GM19238 (cell line): ENCODE measurements around the gene FGF18.
A peak's percentile ranks its signal among the peaks of the same experiment; 100 is the strongest.
"Not testable (repeated sequence)": the region's sequence is repeated elsewhere in the genome, so short reads cannot be mapped to it uniquely, and the experiment has no call there.

ENCODE experiments used
- DNase-seq: peaks from one replicate; pipeline ENCODE4 v3.0.0; 2011; ENCODE audit warnings: low spot score; ENCODE audit not compliant: insufficient read length

The FGF18 gene

DNA sequence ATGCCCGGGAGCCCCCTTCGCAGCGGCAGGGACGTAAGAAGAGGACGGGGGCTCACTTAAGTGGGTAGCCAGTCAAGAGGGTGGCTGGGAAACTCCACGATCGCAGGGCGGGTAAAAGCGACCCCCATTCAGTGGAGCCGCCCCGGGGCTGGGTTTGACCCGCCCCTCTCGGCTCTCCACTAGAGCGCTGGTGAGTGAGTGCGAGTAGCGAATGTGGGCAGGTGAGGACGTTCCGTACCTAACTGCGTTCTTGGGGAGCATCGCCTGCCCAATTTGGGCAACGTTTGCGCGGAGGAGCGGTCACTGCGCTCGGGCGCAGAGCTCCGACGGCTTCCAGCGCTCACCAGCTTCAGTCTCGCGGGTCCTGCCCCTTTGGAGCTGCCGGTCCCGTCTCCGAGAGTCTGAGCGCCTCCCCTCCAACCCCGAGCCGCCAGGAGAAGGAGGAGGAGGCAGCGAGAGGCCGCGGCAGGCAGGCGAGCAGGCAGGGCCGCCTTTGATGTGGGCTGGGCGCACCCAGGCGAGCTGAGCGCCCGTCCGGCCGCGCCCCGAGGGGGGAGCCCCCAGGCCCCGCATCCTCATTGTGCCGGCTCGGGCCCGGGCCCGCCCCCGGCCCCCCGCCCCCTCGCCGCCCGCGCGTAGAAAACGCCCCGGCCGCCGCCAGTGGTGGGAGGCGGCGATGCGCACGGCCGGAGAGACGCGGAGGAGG lies at the start of gene FGF18:
FGF18 (plus strand) TSS at position 666 of the 706 bp plus-strand sequence. CDS start 553 bp downstream, outside the sequence.
- no peak for DNase-seq

- no peak for DNase-seq
These were observed 49.5 kb upstream of the FGF18 start for GRCh38 chr5:171369898-171370297.

GRCh38 chr5:171370881-171371280 lies 48.6 kb upstream of the FGF18 start:
- DNase-seq = not testable (repeated sequence)

GRCh38 chr5:171371326-171371725 lies 48.1 kb upstream of the FGF18 start:
- no peak for DNase-seq

- DNase-seq = no peak
These were observed 39.5 kb upstream of the FGF18 start for GRCh38 chr5:171379961-171380360.

- not testable (repeated sequence) for DNase-seq
These were observed 35.0 kb upstream of the FGF18 start for GRCh38 chr5:171384416-171384815.

DNA sequence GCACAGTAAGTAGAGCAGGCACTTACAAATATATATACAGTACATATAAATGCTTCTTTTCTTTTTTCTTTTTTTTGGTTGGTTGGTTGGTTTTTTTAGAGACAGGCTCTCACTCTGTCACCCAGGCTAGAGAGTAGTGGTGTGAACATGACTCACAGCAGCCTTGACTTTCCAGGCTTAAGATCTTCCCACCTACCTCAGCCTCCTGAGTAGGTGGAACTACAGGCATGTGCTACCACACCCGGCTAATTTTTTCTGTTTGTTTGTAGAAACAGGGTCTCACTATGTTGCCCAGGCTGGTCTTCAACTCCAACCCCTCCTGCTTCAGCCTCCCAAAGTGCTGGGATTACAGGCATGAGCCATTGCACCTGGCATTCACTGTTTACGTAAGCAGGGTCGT lies 34.4 kb upstream of the FGF18 start:
- not testable (repeated sequence) for DNase-seq

DNA sequence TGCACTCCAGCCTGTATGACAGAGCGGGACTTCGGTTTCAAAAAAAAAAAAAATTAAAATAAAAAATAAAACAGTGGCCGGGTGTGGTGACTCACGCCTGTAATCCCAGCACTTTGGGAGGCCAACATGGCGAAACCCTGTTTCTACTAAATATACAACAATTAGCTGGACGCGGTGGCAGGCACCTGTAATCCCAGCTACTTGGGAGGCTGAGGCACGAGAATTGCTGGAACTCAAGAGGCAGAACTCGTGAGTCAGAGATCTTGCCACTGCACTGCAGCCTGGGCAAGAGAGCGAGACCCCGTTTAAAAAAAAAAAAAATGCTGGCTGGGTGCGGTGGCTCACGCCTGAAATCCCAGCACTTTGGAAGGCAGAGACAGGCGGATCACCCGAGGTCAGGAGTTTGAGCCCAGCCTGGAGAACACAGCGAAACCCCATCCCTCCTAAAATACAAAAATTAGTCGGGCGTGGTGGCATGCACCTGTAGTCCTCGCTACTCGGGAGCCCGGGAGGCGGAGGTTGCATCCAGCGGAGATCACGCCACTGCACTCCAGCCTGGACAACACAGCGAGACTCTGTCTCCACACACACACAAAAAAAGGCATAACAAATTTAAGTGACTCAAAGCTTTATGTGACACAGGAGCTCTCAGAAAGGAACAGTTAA lies 33.3 kb upstream of the FGF18 start:
- no peak for DNase-seq

GRCh38 chr5:171386861-171387344 lies 32.5 kb upstream of the FGF18 start:
- no peak for DNase-seq

DNA sequence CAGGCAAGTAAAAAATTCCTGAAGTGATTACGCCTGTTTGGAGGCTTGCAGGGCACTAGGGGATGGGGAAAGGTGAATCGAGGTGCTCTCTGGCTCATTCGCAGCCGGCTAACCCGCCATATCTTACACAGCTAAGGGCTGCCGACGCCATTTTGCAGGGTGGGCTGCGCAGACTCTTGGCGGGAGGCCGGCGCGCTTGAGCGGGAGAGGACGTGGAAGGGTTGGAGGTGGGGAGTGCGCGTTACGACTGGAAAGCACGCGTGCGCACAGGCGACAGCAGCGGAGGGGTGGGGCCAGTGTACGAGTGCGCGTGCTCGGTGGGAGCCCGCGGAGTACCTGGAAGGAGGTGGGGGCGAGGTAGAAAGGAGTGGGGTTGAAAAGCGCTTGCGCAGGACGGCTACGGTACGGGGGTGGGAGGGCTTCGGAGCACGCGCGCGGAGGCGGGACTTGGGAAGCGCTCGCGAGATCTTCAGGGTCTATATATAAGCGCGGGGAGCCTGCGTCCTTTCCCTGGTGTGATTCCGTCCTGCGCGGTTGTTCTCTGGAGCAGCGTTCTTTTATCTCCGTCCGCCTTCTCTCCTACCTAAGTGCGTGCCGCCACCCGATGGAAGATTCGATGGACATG lies 32.0 kb upstream of the FGF18 start, which contains the start of gene NPM1:
NPM1 (plus strand) TSS at position 505 of the 625 bp plus-strand sequence; CDS start at position 605, 100 bp downstream.
- peak; percentile 87 for DNase-seq

DNA sequence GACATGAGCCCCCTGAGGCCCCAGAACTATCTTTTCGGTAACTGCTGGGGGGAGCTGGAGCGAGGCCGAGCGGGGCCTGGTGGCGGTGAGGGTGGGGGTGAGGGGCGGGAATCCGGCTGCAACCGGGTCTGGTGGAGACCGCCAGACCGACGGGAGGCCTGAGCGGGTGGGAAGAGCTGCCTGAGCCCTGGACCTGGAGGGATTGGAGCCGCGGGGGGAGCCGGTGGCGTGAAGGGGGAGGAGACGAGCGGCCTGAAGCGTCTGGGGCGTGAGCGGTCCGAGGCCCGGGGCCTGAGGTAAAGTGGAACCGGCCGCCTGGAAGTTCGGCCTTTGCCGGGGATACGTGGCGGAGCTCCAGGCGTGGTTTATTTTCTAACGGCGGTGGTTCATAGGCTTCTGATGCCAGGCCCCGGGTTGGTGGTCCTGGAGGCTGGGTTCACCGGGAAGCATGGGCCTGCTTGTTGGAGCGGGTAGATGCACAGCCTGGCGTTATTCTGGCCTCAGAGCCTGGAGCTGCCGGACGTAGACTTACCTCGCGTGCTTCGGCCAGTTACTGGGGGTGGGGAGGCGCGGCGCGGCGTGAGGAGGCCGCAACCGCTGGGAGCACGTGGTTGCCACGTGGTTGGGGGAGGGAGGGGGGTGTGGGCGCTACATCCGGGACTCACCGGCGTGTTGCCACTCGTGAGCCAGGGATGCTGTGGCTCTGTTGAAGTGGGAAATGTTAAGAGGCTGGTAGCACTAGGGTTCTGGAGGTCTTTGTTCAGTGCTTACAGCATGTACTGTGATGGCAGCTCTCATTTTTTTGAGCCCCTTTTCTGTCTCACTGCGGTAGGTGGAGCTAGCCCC lies 31.3 kb upstream of the FGF18 start:
- peak; percentile 58 for DNase-seq

- DNase-seq = no peak
These were observed 30.7 kb upstream of the FGF18 start for GRCh38 chr5:171388816-171389168.

GRCh38 chr5:171390883-171391677 lies 28.4 kb upstream of the FGF18 start:
- no peak for DNase-seq

- DNase-seq = no peak
These were observed 27.4 kb upstream of the FGF18 start for GRCh38 chr5:171391996-171392577.

DNA sequence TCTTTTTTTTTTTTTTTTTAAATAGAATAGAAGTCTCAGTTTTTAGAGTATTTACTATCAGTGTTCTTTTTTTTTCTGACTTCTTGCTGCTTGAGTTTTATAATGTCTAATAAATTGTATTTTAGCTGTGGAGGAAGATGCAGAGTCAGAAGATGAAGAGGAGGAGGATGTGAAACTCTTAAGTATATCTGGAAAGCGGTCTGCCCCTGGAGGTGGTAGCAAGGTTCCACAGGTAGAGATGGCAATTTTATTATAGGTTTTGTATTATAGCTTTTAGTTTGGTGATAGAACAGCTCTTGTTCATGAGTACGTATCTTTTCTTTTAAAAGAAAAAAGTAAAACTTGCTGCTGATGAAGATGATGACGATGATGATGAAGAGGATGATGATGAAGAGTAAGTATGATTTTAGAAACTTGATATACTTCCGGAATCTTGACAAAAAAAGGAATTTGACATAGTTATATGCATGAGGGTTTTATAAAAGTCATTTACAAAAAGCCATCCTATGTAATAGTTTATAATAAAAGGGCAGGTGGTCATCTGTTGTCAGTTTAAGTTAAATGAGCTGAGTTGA lies 26.8 kb upstream of the FGF18 start:
- DNase-seq = no peak

DNA sequence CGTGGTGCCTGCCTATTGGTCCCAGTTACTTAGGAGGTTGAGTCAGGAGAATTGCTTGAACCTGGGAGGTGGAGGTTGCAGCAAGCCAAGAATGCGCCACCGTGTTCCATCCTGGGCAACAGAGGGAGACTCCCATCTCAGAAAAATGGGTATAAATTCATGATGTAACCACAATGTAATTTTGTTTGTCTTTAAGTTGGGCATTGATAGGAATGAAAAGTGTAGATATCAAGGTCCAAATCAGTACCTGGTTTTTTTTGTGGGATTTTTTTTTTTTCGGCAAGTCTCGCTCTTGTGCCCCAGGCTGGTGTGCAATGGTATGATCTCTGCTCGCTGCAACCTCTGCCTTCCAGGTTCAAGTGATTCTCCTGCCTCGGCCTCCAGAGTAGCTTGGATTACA lies 24.4 kb upstream of the FGF18 start:
- DNase-seq = no peak

- DNase-seq = not testable (repeated sequence)
These were observed 22.9 kb upstream of the FGF18 start for GRCh38 chr5:171396583-171396982.

DNA sequence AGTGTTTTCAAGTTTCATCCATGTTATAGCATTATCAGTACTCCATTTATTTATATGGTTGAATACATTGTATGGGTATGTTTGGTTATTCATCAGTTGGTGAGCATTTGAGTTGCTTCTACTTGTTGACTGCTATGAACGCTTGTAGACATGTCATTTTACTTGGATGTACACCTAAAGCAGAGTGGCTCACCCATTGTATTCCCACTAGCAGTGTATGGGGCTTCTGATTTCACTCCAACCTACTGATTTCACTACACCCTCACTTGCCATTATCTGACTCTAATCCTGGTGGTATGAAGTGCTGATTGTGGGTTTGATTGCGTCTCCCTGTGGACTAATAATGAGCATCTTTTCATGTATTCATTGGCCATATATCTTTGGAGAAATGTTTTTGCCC lies 22.3 kb upstream of the FGF18 start:
- no peak for DNase-seq

- no peak for DNase-seq
These were observed 21.8 kb upstream of the FGF18 start for GRCh38 chr5:171397599-171397998.

- DNase-seq = not testable (repeated sequence)
These were observed 20.8 kb upstream of the FGF18 start for GRCh38 chr5:171398660-171399059.
